ENCODE results near the gene FSHR. TPM values are rescaled to one million over a fixed set of nuclear protein-coding genes. Genes with fewer than 3 reads are reported as not detected.

Gene FSHR
- total RNA-seq, 4 donors from 2014 or later, result not detected

DNA sequence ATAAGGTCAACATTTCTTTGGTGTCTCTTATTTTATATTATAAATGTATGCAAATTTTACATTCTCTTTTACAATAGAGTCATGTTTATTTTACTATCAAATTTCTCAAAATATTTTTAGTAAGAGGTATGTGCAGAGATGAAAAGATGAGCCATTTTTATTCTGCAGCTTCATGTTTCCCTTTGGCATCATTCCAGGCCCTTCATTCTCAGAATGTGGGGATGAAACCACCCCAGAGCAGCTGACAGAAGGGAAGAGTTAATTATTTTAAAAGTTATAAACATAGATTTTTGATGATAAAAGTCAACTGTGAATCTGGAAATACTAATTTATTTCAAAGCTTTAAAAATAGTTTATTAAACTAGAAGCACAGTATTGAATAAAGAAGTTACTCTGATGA is 12.8 kb upstream of the FSHR start:
- no peaks in the 10 kb centered on the region for H3K9me3 ChIP-seq
- DNase-seq (ENCODE audit: low spot score in 2 of 2), result no peak

GRCh38 chr2:49165662-49166061 is 11.3 kb upstream of the FSHR start:
- no peak overlapping the region for H3K27ac ChIP-seq
- no peaks in the 10 kb centered on the region for H3K4me1 ChIP-seq
- H3K27me3 ChIP-seq, result no peaks in the 10 kb centered on the region
- 65% methylated on average over 3 of the region's 3 CpGs for WGBS
- H3K36me3 ChIP-seq, result no peaks in the 10 kb centered on the region
- H3K9me3 ChIP-seq, result no peaks in the 10 kb centered on the region
- DNase-seq (ENCODE audit: low spot score in 2 of 2), result no peak
- TF ChIP-seq POLR2A (IDR thresholded peaks at IDR 0.05) (no peak), POLR2AphosphoS5 (IDR thresholded peaks at IDR 0.05) (no peak), EP300 (IDR thresholded peaks at IDR 0.05) (no peak)
- TF ChIP-seq, protein P1, sequence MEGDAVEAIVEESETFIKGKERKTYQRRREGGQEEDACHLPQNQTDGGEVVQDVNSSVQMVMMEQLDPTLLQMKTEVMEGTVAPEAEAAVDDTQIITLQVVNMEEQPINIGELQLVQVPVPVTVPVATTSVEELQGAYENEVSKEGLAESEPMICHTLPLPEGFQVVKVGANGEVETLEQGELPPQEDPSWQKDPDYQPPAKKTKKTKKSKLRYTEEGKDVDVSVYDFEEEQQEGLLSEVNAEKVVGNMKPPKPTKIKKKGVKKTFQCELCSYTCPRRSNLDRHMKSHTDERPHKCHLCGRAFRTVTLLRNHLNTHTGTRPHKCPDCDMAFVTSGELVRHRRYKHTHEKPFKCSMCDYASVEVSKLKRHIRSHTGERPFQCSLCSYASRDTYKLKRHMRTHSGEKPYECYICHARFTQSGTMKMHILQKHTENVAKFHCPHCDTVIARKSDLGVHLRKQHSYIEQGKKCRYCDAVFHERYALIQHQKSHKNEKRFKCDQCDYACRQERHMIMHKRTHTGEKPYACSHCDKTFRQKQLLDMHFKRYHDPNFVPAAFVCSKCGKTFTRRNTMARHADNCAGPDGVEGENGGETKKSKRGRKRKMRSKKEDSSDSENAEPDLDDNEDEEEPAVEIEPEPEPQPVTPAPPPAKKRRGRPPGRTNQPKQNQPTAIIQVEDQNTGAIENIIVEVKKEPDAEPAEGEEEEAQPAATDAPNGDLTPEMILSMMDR (IDR thresholded peaks at IDR 0.05), result no peak
- H3K4me3 ChIP-seq, result no peak overlapping the region

More for the DNA sequence above, 12.8 kb upstream of the FSHR start:
- no peaks in the 10 kb centered on the region for H3K27me3 ChIP-seq
- no peaks in the 10 kb centered on the region for H3K4me1 ChIP-seq
- H3K27ac ChIP-seq, result no peak overlapping the region
- H3K36me3 ChIP-seq, result no peaks in the 10 kb centered on the region
- H3K4me3 ChIP-seq, result no peak overlapping the region
- TF ChIP-seq EP300 (IDR thresholded peaks at IDR 0.05), result no peak
- TF ChIP-seq, protein P1 (IDR thresholded peaks at IDR 0.05), result no peak

DNA sequence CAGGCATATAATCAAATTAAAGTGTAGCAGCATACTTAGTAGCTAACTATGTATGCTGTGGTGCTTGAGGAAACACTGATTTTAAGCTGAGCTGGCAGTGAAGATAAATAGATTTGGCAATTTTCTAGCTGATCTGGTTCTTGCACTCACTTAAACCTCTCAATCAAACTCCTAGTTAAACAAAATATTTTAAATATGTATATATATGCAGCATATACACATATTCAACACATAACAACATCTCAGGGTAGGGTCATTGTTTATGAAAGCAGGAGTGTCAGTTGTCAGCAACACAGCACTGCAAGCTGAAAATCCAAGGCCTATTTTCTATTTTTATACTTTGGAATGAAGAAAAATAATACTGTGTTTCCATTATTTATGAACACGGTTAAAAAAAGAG is 10.4 kb upstream of the FSHR start:
- no peak for DNase-seq (ENCODE audit: low spot score in 2 of 2)
- H3K9me3 ChIP-seq, result no peaks in the 10 kb centered on the region
- no peaks in the 10 kb centered on the region for H3K27me3 ChIP-seq
- WGBS, result 68% methylated on average over 1 of the region's 1 CpG
- no peak overlapping the region for H3K27ac ChIP-seq
- H3K4me1 ChIP-seq, result no peaks in the 10 kb centered on the region
- H3K4me3 ChIP-seq, result no peak overlapping the region
- TF ChIP-seq, protein P1 (IDR thresholded peaks at IDR 0.05), result no peak
- TF ChIP-seq POLR2AphosphoS5 (IDR thresholded peaks at IDR 0.05) (no peak), EP300 (IDR thresholded peaks at IDR 0.05) (no peak), POLR2A (IDR thresholded peaks at IDR 0.05) (no peak)
- H3K36me3 ChIP-seq, result no peaks in the 10 kb centered on the region

GRCh38 chr2:49162151-49162550 is 7.8 kb upstream of the FSHR start:
- H3K36me3 ChIP-seq, result no peaks in the 10 kb centered on the region
- H3K27ac ChIP-seq, result no peak overlapping the region
- 69% methylated on average over 1 of the region's 1 CpG for WGBS
- H3K4me3 ChIP-seq, result no peak overlapping the region
- H3K27me3 ChIP-seq, result no peaks in the 10 kb centered on the region
- no peak for DNase-seq (ENCODE audit: low spot score in 2 of 2)
- H3K4me1 ChIP-seq, result no peaks in the 10 kb centered on the region
- H3K9me3 ChIP-seq, result no peaks in the 10 kb centered on the region
- no peak for TF ChIP-seq POLR2A (IDR thresholded peaks at IDR 0.05)
- TF ChIP-seq, protein P1 (IDR thresholded peaks at IDR 0.05), result no peak
- no peak for TF ChIP-seq POLR2AphosphoS5 (IDR thresholded peaks at IDR 0.05)
- no peak for TF ChIP-seq EP300 (IDR thresholded peaks at IDR 0.05)

DNA sequence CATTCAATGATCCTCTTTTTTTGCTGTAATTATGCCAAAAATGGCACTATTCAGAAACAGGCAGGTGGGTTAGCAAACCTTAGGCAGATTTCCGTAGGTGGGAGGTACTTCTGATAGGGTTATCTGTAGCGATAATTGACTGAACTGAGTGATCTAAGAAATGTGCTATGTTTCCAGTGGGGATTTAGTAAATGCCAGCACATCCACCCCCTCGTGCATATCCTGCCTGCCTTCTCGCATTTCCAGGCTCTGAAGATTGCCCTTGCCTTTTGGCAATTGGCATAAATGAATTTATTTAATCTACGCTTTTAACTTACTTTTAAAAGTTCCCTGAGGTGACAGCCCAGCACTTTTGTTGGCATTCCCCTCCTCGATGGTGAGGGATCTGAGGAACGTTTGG is 576 bp upstream of the FSHR start:
- no peaks in the 10 kb centered on the region for H3K36me3 ChIP-seq
- no peak overlapping the region for H3K27ac ChIP-seq
- no peaks in the 10 kb centered on the region for H3K27me3 ChIP-seq
- no peak for DNase-seq (ENCODE audit: low spot score in 2 of 2)
- no peak for TF ChIP-seq EP300 (IDR thresholded peaks at IDR 0.05)
- H3K4me3 ChIP-seq, result no peak overlapping the region
- H3K4me1 ChIP-seq, result no peaks in the 10 kb centered on the region
- 43% methylated on average over 7 of the region's 7 CpGs for WGBS
- H3K9me3 ChIP-seq, result no peaks in the 10 kb centered on the region

DNA sequence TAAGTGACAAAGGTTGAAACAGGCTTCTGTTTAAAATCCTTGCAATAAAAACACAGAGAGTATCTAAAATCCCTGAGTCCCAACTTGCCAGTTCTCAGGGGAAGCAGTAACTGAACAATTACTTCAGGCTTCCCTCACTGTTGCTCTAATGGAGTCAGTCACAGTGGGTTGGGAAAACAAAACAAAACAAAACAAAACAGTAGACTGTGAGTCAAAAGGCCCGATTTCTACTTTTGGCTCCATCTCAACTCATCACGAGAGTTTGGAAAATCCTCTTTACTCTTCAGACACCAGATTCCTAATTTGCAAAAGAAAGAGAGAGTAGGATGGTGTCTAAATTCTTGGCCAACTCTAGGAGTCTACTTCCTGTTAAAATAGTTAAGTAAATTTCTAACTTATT is 1.1 kb downstream of the FSHR start:
- Histone ChIP-seq H3K36me3 (no peaks in the 10 kb centered on the region), H3K27ac (no peak overlapping the region), H3K9me3 (no peaks in the 10 kb centered on the region), H3K4me3 (no peak overlapping the region), H3K4me1 (no peaks in the 10 kb centered on the region), H3K27me3 (no peaks in the 10 kb centered on the region)
- DNase-seq (ENCODE audit: low spot score in 2 of 2), result no peak
- no peak for TF ChIP-seq POLR2AphosphoS5 (IDR thresholded peaks at IDR 0.05)
- TF ChIP-seq EP300 (IDR thresholded peaks at IDR 0.05), result no peak
- TF ChIP-seq POLR2A (IDR thresholded peaks at IDR 0.05), result no peak
- TF ChIP-seq, protein P1 (IDR thresholded peaks at IDR 0.05), result no peak
- WGBS, result 16% methylated on average over 2 of the region's 2 CpGs
